ENCODE results near the gene STK35.

Gene STK35

GRCh38 chr20:2142649-2143048 is 41.0 kb downstream of the STK35 start:
- TF ChIP-seq CTCF (IDR thresholded peaks at IDR 0.05) (no peak), ZFX (IDR thresholded peaks at IDR 0.05; ENCODE audit: borderline replicate concordance) (no peak)
- H3K27ac ChIP-seq = no peak overlapping the region

DNA sequence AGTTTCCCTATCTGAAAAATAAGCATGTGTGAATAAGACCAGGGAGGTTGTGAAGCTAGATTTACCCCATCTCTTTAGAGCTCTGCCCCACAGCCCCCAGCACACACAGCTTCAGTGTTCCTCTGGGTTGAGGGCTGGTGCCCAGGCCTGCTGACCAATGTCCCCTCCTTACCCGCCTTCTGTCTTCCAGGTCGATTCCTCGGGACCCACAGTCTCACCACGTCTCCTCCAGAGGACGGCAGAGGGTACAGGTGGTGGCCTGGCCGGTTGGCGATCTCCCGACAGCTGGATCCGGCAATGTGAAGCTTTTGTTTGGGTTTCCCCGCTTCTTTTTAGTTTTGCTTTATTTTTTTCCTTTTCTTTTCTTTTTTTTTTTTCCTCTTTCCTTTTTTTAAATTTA is 42.0 kb downstream of the STK35 start:
- TF ChIP-seq CTCF (IDR thresholded peaks at IDR 0.05) (no peak), ZFX (IDR thresholded peaks at IDR 0.05; ENCODE audit: borderline replicate concordance) (no peak)
- H3K27ac ChIP-seq = no peak overlapping the region

DNA sequence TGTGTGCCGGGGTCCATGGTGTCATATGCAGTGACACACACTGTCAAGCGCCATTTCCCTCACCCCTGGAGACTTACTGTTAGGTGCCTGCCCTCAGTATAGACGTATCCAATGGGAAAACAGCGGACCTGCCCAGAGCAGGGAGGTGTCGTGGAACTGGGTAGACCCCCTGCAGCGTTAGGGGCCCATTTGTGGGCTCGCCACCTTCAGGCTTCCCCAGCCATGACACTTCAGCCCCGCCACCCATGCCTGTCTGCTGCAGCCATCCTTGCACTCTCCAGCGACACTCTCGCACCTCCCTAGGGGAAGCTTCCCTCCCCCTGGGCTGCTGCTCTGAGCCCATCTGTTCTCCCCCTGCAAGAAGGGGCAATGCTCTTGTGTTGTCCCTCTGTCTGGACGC is 43.2 kb downstream of the STK35 start:
- H3K27ac ChIP-seq = no peak overlapping the region

DNA sequence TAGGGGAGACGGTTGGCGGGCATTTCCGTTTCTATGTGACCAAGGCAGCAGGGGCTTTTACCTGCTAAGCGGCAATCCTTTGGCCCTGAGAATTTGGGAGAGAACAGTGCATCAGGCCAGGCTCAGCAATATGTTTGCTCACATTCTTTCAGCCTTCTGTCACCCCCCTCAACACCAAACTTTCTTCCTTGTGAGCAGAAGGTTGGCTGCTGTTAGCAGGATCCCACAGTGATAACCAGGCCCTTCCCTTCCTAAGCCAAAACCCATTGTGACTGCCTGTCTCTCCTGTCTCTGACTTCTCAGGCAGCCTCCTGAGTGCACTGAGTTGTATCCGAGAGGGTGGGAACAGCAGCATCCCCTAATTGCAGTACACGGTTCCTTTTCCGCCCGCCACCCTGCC is 43.7 kb downstream of the STK35 start:
- H3K27ac ChIP-seq = no peak overlapping the region

More for the DNA sequence above, 43.2 kb downstream of the STK35 start:
- TF ChIP-seq ZFX (IDR thresholded peaks at IDR 0.05; ENCODE audit: borderline replicate concordance) (no peak), CTCF (IDR thresholded peaks at IDR 0.05) (no peak)

DNA sequence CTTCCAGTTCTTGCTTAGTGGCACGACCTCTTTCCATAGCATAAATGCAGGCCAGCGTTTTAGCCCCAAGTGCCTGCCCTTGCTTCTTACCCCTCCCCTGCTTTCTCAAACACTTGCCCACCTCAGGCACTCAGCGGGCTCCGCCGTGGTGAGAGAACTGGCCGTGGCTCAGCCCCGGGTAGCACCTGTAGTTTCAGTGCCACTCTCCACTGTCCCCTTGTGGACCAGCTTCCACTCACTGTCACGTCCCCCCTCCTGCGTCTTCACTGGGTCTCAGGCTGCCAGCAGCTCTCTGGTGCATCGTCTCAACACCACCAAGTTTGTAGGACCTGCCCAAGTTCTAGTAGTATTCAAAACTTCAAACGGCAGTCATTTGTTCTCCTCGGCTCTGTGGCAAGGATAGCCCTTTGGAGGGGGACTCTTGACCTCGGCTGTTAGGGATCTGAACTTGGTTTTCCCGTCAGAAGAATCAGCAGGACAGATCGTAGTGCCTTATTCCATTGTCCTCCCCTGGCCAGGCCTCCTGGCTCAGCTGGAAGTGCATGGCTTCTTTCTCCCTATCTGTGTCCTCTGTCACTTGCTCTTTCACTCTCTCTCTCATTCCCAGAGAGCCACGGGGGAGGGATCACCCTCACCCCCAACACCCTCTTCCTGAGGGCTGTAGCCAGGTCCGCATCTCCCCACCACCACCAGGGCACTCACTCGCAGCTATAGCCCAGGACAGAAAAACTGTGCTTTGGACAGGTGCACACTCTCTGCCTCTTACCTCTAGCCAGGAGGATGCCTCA is 44.6 kb downstream of the STK35 start:
- TF ChIP-seq ZFX (IDR thresholded peaks at IDR 0.05; ENCODE audit: borderline replicate concordance) = no peak
- no peak for TF ChIP-seq CTCF (IDR thresholded peaks at IDR 0.05)
- H3K27ac ChIP-seq = no peak overlapping the region

More for the DNA sequence above, 43.7 kb downstream of the STK35 start:
- no peak for TF ChIP-seq CTCF (IDR thresholded peaks at IDR 0.05)
- TF ChIP-seq ZFX (IDR thresholded peaks at IDR 0.05; ENCODE audit: borderline replicate concordance) = no peak

DNA sequence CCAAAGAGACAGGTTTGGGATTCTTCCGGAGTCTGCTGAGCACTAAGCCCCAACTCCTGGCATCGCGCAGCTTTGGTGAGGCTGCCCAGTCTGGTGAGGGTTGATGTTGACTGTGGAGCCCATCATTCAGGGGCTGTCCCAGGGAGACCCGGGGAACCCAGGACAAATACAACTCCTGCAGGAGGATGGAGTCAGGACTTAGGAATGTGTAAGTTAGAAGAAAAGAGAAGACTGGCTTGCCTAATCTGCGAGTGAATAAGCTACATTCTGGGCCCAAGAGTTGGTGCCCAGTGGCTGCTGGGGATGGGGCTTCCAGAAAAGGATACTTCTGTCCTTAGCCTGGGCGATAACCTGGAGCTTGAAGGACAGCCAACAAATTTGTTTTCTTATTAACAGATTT is 47.9 kb downstream of the STK35 start:
- TF ChIP-seq CTCF (IDR thresholded peaks at IDR 0.05) (no peak), ZFX (IDR thresholded peaks at IDR 0.05; ENCODE audit: borderline replicate concordance) (no peak)
- H3K27ac ChIP-seq = no peak overlapping the region

GRCh38 chr20:2150660-2151059 is 49.0 kb downstream of the STK35 start:
- no peak overlapping the region for H3K27ac ChIP-seq
- TF ChIP-seq ZFX (IDR thresholded peaks at IDR 0.05; ENCODE audit: borderline replicate concordance) (no peak), CTCF (IDR thresholded peaks at IDR 0.05) (no peak)
